GM18867 (cell line): Measurements from ENCODE around the gene FBP2.
A peak's percentile ranks its signal among the peaks of the same experiment; 100 is the strongest.

Experiments
- ATAC-seq: cut with Tn5 transposase; IDR thresholded peaks from one replicate; pipeline ENCODE4 v1.9.1; 2021; ENCODE audit warnings: mild to moderate bottlenecking, moderate library complexity; ENCODE audit not compliant: unreplicated experiment

The FBP2 gene

DNA sequence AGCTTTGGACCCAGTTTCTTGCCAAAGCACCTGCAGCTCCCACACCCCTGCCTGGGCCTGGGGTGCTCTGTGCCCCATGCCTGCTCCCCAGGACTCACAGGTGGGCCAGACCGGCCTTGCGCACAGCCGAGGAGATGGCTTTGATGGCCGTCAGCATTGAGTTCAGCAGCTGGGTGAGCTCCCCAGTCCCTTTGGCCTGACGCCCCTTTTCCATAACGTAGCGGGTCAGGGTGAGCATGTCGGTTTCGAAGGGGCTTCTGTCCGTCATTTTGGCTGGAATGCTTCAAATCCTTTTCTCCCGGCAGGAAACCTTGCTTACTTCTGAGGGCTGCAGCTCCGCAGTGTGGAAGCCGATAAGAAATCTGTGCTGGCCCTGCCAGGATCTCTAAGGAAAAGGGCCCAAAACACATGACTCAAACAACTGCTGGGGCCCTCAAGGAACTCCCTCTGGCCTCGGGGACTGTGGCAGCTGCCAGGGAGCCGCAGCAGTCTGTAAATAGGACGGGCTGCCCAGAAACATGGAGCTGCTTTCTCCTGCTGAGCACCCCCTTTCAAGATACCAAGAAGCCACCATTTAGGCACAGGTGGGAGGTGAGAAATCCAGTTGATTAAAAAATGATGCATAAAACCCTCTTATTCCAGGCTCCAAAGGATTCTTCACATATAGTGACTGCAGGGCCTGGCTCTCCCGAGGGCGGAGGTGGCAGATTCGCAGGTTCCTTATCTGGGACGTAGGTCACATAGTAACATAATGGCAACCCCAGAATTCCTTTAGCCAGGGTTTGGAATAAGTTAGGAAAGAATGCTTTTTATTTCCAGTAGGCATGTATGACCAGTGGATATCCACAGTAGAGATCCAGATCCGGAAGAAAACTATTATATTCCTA, at the start of gene FBP2:
Gene FBP2 (minus strand): TSS at position 366 of the 887 bp plus-strand sequence. CDS start 98 bp downstream, at position 268.
- no peak for ATAC-seq

DNA sequence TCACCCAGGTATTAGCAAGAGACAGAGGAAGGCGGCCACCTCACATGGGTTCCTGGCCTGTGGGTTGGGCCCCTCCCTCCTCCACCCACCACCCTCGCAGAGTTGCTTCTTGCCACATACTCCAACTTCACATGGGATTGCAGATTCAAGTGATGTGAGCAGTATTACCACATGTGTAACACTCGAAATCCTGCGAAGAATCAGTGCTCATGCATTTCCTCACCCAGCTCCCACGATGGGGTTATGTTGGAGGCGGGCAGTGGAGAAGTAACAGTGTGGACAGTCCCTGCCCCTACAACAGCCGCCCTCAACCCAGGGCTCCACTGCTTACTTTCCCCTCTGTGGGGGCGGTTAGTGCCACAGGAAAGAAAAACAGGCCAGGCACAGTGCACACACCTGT, 49.6 kb upstream of the FBP2 start:
- ATAC-seq = no peak

DNA sequence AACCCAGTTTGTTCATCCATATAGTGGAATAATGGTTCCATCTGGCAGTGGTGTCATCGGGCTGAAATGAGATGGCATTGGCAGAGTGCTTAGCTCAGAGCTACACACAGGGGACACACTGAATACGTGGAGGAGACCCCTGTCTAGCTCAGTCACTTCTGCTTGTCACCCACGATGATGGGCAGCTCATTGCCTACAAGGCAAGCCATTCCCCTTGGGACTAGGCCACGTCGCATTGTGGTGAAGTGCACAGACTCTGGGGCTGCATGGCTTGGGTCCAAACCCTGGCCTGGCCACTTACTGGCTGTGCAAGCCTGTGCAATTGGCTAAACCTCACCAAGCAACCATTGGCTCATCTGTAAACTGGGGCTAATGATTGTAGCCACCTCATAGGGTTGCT, 48.9 kb upstream of the FBP2 start:
- no peak for ATAC-seq

DNA sequence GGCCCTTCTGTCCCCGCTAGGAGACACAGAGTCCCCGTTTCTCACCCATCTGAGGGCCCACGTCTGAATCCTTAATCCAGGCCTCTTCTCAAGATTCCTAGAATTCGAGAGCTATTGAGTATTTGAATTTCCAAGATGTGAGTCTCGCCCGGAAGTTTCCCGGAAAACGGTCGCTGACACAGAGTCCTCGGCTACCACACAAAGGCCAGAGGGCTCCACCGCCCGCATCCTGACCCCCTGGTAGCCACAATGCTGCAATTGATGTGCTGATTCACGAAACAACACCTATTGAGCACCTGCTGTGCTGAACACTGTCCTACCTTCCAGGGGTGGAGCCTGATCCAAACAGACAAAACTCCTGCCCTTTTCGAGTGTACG, 46.4 kb upstream of the FBP2 start:
- ATAC-seq = no peak

DNA sequence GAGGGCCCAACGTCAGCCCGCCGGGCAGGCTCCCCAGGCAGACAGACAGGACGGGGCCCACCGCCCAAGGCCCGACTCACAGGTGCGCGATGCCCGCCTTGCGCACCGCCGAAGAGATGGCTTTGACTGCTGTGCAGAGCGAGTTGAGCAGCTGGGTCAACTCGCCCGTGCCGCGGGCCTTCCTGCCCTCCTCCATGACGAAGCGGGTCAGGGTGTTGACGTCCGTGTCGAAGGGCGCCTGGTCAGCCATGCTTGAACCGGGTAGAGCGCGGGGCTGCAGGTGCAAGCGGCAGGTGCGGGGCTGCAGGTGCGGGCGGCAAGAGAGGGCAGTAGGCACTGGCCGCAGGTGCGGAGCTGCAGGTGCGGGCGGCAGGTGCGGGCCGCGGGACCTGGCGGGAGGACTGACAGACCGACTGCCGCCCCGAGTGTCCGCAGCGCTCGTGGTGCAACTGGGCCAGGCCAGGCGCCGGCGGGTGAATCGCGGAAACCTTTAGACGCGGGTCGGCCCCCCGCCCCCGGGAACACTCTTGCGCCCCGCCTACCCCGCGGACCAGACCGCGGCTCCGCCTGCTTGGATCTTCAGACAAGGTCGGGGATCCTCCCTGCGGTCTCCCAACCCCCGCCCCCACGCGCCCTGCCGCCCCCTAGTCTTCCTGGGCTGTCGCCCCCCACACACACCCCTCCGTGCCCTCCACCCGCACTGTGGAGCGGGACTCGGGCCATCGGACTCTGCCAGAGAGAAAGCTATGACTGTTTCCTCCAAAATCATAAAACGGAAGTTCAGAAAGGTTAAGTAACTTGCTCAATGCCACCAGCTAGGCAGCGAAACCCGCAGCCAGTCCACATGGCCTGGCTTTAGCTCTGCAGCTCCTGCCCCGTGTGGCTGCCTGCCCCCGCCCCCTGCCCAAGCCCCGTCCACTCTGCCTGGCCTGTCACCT, 45.7 kb upstream of the FBP2 start, which contains the start of gene FBP1:
Gene FBP1 (minus strand): TSS at position 458 of the 938 bp plus-strand sequence. CDS start 208 bp downstream, at position 250.
- ATAC-seq = peak; percentile 68

DNA sequence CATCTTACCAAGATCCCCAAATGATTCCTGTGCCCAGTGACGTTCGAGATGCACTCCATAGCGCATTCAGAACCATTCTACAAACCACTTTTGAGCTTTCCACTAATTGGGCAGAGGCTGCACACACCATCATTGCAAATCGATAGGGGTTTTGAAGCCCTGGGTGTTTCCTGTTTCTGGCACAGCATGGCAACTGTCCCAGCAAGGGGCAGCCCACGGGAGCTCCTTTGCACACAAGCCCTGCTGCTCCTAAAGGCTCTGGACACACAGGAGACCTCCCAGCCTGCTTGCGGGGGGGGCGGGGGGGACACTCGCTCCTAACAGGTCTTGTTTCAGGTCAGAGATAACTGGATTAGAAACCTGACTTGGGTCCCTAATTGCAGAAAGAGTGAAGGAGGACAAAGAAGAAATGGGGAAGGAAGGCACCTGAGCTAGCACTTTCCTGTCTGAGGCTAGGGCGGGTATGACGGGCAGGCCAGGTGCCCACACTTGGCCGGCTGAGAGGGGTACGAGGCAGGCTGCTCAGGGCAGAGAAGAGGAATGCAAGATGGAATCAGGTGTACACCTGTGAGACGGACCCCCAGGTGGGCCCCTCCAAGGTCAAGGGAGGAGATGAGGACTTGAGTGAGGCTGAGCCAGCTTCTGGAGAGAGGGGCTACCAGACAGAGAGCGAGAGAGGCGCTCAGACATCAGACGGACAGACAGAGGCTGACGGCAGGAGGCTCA, 44.9 kb upstream of the FBP2 start:
- ATAC-seq = no peak

DNA sequence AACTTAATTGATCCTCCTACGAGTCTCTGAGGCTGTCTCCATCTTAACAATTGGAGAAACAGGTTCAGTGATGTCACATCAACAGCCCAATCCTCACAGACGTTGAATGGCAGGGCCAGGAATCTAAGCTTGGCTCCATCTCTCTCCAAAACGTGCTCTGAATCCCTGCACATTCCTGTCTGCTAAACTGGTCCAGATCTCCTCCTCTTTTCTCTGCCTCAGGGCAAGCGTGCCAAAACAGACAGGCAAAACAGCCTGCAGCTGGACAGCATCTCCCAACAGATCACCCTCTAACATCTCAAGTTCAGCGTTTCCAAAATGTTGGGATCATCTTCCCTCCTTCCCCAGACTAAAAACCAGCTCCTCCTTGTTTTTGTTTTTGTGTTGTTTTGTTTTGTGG, 39.1 kb upstream of the FBP2 start:
- no peak for ATAC-seq

DNA sequence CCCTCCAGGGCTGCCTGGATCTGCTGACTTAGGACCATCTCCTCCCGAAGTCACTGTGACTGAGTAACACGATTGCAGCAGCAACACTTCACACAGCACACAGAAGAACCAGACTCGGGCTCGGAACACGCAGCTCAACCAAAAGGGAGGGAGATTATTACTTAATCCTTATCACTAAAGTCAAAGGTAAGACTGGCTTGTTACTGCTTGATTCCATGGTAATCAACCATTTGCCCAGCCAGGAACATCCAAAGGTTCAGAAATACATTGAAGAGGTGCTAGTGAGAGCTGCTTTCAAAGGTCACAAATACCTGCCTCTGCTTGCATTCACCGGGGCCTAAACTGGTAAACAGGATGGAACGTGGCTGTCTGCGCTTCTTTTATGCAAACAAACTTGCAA, 38.0 kb upstream of the FBP2 start:
- ATAC-seq = no peak

DNA sequence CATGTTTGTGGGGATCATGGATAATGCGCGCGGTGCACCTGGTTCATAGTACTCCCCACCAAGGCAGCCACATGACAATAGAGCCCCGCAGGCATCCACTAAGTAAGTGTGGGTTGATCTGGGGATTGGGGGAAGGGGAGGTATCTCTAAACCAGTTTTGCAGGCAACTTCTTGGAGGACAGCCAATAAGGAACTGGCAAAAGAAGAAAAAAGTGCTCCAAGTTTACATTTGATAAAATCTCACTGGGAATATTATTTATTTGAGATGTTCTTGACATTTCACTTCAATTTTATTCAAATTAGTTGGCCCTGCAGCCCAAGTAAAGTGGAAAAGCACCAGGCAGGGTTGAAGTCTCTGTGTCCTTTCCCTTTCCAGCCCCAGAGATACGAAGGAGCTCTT, 37.2 kb upstream of the FBP2 start:
- no peak for ATAC-seq

DNA sequence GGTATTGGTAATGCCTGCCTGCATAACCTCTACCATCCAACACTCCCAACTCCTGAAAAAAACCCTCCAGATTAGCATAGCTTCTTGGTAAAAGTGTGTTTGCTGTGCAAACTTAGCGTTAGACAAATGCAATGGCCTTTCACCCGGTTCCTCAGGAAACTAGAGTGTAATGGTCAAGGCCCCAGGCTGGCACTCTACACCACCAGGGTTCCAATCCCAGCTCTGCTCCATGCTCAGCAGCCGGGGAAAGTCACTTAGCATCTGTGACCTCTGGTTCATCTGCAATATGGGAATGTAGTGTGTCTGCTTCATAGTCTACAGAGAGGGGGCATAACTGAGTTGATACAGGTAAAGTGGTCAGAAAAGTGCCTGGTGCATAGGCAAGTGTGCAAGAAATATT, 36.7 kb upstream of the FBP2 start:
- no peak for ATAC-seq

DNA sequence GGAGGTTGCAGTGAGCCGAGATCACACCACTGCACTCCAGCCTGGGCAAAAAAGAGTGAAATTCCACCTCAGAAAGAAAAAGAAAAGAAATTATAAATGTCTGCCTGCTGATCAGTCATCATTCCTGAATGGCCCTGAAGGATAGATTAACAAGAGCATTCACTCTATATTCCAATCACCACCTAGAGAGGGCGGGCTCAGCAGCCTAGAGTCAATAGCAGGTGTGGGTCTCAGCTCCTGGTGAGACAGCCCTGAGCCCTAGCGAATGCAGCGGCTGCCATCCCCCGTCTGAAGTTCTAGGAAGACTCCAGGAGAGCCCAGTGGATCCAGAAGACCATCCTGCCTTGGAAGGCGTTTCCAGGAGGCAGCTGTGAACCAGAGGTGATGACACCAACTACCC, 33.7 kb upstream of the FBP2 start:
- no peak for ATAC-seq

DNA sequence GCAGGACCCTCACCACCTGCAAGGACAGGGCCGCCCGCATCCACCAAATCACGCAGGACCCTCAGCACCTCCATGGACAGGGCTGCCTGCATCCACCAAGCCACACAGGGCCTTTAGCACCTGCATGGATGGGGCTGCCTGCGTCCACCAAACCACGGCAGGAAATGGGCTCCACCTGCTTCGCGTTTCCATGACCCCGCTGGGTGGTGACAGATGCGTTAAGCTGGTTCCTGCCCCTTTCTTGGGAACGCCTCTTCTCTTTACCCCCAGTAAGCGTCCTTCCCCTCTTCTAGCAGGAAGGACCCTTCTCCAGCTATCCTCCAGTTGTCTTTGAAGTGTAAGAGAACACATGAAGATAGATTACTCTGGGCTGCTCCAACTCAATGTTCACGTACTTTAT, 32.2 kb upstream of the FBP2 start:
- ATAC-seq = no peak

DNA sequence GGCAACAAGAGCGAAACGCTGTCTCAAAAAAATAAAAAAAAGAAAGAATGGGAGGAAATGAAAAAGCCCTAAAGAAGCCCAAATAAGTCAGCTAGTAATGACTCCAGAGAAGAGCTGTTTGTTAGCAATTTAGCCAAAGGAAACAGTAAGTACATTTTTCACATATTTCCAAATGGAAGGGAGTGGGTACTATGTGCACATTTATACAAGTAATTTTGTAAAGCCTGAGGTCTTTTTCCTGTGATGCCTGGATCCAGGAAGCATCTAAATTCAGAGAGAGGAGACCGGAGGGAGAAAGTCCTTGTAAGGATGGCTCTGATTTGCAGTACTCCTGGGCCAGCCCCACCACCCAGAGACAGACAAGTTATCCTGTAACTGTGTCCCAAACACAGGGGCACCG, 31.0 kb upstream of the FBP2 start:
- ATAC-seq = no peak

DNA sequence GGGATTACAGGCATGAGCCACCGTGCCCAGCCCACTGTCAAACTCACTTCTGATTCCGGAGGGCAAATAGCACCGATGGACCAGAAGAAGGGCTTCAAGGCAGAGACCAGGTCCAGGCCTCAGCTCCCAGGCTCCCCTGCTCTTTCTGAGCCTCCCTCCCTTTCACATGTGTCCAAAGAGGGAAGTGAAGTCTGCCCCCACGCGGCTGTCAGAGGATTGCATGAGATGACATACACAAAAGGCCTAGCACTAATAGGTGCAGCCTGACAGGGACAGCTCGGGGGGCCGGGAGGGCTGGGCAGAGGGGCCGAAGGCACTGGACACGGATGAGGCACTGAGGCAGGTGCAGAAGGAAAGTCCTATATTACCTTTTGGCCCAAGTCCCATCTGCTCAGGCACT, 29.6 kb upstream of the FBP2 start:
- peak; percentile 65 for ATAC-seq

DNA sequence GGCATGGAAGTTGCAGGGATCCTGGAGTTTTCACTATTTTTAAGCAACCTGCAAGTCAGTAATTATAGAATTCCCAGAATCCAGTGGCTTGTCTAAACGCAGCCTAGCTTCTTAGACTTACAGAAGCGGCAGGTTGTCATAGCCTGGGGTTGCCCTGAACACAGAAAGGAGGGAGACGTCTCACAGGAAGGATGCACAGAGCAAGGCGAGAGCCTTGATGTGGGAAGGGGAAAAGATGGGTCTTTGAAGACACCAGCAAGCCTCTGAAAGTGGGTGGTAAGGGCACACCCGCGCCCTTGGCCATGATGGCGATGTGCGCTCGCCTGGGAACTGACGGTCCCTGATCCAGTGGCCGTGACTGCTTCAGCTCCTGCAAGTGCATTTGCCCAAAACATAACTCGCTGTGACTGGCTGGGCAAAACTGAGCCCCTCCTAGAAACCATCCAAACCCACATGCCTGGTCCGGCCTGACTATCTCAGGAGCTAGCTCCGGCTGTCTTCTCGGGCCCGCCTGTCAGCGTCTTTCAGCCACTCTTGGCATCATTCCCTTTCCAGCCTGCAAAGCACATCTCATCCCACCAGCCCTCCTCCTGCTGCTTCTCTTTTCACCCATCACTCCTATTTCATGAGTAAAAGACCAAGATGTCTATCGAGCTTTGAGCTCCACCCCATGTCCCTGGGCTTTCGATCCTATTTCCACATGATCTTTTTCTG, 28.6 kb upstream of the FBP2 start:
- ATAC-seq = no peak

DNA sequence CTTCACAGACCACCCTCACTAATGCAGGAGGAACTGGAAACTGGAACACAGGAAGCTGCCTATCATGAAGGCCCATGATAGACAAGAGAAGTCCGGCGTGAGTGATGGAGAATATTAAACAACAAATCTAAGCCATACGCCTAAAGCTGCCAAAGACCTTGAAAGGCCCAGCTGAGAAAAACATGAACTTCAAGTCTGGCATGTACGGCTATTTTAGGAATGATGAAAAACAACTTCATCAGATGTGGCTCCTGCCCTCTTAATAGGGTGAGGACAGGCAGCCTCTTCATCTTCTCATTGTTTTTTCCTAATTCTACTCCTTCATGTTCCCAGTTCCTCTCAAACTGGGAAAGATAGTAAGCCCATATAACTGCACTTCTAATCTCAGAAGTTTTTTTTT, 25.4 kb upstream of the FBP2 start:
- ATAC-seq = no peak

DNA sequence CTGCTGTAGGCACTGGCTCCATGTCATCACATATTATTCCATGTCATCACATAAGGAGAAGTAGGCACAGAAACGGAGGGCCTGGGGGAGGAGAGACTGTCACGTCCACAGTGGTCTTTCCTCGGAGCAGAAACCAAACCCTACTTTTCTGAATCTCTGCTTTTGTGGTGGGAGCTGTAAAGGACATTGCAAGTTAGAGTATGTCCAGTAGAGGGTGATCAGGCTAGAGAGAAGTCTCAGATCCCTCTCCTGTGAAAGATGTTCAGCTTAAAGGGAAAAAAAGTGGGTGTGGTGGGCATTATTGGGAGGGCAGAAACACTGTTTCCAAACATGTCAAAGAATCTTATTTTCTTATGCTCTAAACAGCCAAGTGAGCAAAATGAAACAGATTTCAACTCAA, 19.4 kb upstream of the FBP2 start:
- no peak for ATAC-seq

DNA sequence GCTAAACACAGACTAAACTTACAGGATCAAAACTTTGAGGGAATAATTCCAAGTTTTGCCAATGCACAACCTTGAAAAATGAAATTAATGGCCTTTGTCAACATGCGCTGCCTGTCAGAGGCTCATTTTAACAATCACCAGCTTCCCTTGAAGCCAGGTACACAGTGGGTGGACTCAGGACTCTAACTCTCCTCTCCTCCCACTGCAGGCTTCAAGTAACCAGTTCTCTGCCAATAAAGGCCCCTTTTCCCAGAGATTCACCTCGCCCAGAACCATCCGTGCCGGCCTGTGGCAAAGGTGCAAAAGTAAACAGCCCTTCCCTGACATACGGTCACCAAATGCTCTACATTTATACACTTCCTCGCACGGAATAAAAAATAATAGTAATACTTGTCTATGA, 18.4 kb upstream of the FBP2 start:
- no peak for ATAC-seq

DNA sequence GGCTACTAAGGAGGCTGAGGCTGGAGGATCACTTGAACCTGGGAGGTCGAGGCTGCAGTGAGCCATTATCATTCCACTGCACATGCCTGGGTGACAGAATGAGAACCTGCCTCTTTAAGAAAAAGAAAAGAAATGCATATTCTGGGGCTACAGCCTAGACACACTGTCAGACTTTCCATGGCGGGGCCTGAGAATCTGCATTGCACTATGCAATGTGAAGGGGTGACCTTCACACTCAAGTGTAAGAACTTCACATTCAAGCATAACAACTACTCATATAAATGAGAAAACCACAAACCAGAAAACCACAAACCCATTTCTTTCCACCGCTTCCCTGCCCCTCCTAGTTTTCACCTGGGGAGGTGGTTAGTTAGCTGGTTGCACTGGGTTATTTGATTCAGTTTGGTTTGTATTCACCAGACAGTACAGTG, 18.0 kb upstream of the FBP2 start:
- no peak for ATAC-seq

DNA sequence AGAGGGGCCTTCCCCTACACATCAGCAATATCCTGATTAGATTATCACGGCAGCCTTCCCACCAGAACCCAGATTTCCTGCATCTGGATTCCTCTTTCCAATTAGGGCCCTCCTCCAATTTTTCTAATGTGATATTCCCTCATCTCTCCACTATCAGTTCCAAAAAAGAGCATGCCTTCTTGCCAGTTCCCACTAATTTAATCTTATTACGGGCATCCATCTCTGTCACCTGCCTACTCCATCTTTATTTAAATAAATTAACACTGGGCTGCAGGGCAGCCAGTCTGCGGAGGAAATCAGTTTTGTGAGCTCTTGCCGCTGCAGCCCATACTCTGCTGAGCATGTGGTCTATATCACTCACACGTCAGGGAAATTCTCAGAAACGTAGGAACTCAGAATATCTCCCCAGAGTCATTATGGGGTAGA, 16.6 kb upstream of the FBP2 start:
- no peak for ATAC-seq

DNA sequence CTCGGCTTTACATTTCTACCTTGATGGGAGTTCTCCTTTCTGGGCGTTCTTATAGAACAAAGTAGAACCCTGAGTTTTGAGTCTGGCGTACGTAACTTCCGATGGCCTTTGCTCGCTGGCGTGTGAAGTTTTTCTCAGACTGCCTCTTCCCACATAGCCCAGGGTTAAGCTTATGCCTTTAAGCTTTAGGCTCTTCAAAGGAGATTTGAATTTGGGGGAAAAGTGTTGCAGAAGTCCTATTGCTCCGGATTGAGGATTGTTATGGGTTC, 13.7 kb upstream of the FBP2 start:
- ATAC-seq = peak; percentile 34
